ENCODE results near the gene KLF17.

Gene KLF17

GRCh38 chr1:44157903-44158302, 39.3 kb downstream of the KLF17 start:
- DNase-seq: no peak

- no peak for DNase-seq
Observed at GRCh38 chr1:44158871-44159270, 40.2 kb downstream of the KLF17 start.

GRCh38 chr1:44161546-44161945, 42.9 kb downstream of the KLF17 start:
- no peak for DNase-seq

DNA sequence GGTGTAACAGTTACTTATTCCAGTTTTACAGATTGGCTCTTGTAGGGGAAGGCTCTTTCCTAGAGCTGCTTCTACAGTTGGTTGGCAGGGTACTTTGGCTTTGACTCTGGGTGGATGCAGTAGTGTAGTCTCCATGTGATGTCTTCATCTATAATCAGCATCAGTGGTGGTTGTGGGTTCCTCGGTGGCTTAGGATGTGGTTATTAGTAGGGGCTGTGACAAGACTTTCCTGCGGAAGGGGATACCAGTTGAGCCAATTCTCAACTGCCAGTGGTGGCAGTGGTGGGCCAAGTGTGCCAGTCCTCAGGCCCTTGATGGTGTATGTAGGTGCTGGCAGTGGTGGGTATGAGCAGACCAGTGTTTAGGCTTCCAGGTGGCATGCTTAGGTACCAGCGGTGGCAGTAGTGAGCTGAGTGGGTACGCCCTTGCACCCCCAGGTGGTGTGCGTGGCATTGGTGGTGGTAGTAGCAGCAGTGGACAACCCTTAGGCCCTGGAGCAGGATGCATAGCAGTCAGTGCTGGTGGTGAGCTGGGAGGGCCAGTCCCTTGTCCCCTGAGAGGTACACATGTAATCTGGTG, 50.0 kb downstream of the KLF17 start:
- no peak for DNase-seq

- DNase-seq: no peak
Observed at GRCh38 chr1:44170281-44170823, 51.7 kb downstream of the KLF17 start.

DNA sequence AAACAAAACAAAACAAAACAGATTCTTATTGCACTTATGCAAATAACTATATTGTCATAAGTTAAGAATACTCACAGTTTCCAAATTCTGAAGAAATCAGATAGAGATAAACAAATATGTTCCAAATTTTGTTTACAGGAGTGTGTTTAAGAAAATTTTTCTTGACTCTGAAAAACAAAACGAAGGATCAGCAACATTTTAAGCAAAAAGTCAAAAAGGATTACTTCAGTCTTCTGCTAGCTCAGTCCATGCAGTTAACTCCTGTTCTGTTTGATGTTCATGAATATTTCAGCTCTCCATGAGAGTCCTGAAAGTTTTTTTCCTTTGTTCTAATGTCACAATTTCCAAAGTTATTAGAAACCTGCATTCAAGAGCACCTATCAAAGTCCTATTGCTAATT, 56.0 kb downstream of the KLF17 start:
- no peak for DNase-seq

Measured in stimulated activated CD4-positive, alpha-beta T cell treated with anti-CD3 and anti-CD28 coated beads, Interleukin-4, amount 100 ng/mL, for 4 hours (primary cell).